ENCODE measurements around the gene NINJ1. TPM values are rescaled to one million over a fixed set of nuclear protein-coding genes. Genes with fewer than 3 reads are reported as not detected.

Gene NINJ1
- total and polyA plus RNA-seq, 2 donors (not counting 3 experiments of a cell fraction or from before 2014, with no cell fraction given), result 31.5 to 57.7 TPM

DNA sequence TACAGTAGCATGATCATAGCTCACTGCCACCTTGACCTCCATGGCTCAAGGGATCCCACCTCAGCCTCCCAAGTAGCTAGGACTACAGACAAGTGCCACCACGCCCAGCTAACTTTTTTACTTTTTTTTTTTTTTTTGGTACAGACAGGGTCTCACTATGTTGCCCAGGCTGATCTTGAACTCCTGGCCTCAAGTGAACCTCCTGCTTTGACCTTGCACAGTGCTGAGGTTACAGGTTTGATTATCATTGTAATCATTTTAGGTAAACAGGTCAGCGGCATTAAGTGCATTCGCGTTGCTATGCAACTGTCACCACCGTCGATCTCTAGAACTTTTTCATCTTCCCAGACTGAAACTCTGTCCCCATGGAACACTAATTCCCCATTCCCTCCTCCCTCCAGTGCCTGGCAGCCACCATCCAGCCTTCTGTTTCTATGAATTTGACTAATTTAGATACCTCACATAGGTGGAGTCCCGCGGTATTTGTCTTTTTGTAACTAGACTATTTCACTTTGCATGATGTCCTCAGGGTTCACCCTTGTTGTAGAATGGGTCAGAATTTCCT, 43.9 kb downstream of the NINJ1 start:
- intact Hi-C loops (cut with micrococcal nuclease) (loop anchor here (5.0 to 10.0 kb wide), 3 partner anchors 33 to 1075 kb away; partner anchors contain the start of genes IPPK and SUSD3), dilution Hi-C loops (cut with MboI; ENCODE audit: extremely low pct_ligation_motif_present, low sequenced_read_pairs) (no loop called here)
- no peaks in the 10 kb centered on the region for H3K9me1 ChIP-seq (replicated peaks; ENCODE audit: control insufficient read depth, extremely low read depth, insufficient read depth, low read length)
- H3K4me1 ChIP-seq (ENCODE audit: control insufficient read depth, extremely low read depth, insufficient read depth, low read length), result peaks cover 6% of the 10 kb centered on the region
- ChIA-PET POLR2A (interaction anchor here (0.7 kb wide), 1 partner anchor 63 kb away, joined by 4 read pairs; no protein-coding TSS in a partner anchor), CTCF (no interaction called here)
- H3K27ac ChIP-seq (ENCODE audit: insufficient read depth, low read depth, low read length), result no peak overlapping the region
- FAIRE-seq, result no peak
- DNase-seq (ENCODE audit: low read depth, low spot score), result no peak
- H3K79me2 ChIP-seq (ENCODE audit: control insufficient read depth, insufficient read depth, low read length), result no peaks in the 10 kb centered on the region
- H3K4me3 ChIP-seq (replicated peaks in 1 of 3; ENCODE audit: insufficient read depth in 1 of 3, low read depth in 1 of 3, low read length in 3 of 3), result no peak overlapping the region
- H4K20me1 ChIP-seq (replicated peaks; ENCODE audit: control insufficient read depth, extremely low read depth, insufficient read depth, low read length), result no peaks in the 10 kb centered on the region
- H3K9me3 ChIP-seq (replicated peaks; ENCODE audit: control insufficient read depth, insufficient read depth, low read length), result no peaks in the 10 kb centered on the region
- no peaks in the 10 kb centered on the region for H3K27me3 ChIP-seq (ENCODE audit: control insufficient read depth in 2 of 2, insufficient read depth in 2 of 2, low read length in 2 of 2)
- BruUV-seq (replicated peaks), result no TSS peak
- no peak overlapping the region for H3K9ac ChIP-seq (replicated peaks; ENCODE audit: extremely low read depth, insufficient read depth, low read length)
- H3K4me2 ChIP-seq (ENCODE audit: insufficient read depth, low read length), result no peak overlapping the region
- no peak for TF ChIP-seq GATA2 (IDR thresholded peaks at IDR 0.05; ENCODE audit: insufficient read depth, insufficient read length, low read depth, low read length)
- TF ChIP-seq MYC (IDR thresholded peaks at IDR 0.05; ENCODE audit: low read depth, low read length), result no peak
- TF ChIP-seq, protein P1, sequence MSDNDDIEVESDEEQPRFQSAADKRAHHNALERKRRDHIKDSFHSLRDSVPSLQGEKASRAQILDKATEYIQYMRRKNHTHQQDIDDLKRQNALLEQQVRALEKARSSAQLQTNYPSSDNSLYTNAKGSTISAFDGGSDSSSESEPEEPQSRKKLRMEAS (IDR thresholded peaks at IDR 0.05; ENCODE audit: insufficient read depth, insufficient read length), result no peak
- TF ChIP-seq POLR2AphosphoS5 (IDR thresholded peaks at IDR 0.05; ENCODE audit: insufficient read depth, low read depth, low read length), result no peak
- no peak for TF ChIP-seq CTCF (IDR thresholded peaks at IDR 0.05; ENCODE audit: extremely low read depth in 1 of 2, insufficient read depth in 1 of 2, low read depth in 1 of 2, low read length in 2 of 2)
- TF ChIP-seq FOS (IDR thresholded peaks at IDR 0.05; ENCODE audit: borderline replicate concordance, insufficient read depth, low read length), result no peak
- TF ChIP-seq POLR2A (IDR thresholded peaks at IDR 0.05; ENCODE audit: low read depth, low read length), result no peak
- no peak for TF ChIP-seq JUN (IDR thresholded peaks at IDR 0.05; ENCODE audit: borderline replicate concordance, insufficient read depth, insufficient read length, low read depth)
- no peak for TF ChIP-seq EZH2 (IDR thresholded peaks at IDR 0.05; ENCODE audit: borderline replicate concordance, low read depth, low read length, severe bottlenecking)
- H3K36me3 ChIP-seq (ENCODE audit: control insufficient read depth in 2 of 2, extremely low read depth in 1 of 2, insufficient read depth in 2 of 2, low read length in 2 of 2), result no peaks in the 10 kb centered on the region
- no peak overlapping the region for H2AFZ ChIP-seq (ENCODE audit: low read depth, low read length)
